IMR-90 (cell line): ENCODE results near the gene MSX1. TPM values are rescaled to one million over a fixed set of nuclear protein-coding genes. Genes with fewer than 3 reads are reported as not detected.

Source experiments
- ATAC-seq: fragments of 200-7000 bp; cut with Tn5 transposase; 2 replicates; pipeline ENCODE4 v1.9.1; 2020; ENCODE audit warnings: low read depth, mild to moderate bottlenecking, moderate library complexity
- BruUV-seq: library from RNA; stranded (reverse); fragments of 400-500 nt; replicated peaks from 2 replicates; lab custom pipeline; 2021; lab: Mats Ljungman, UMichigan
- CTCF ChIA-PET: fragments of 300-600 bp; formaldehyde crosslinking; extraction: SDS; loops from one replicate; lab custom pipeline; 2021; ENCODE audit warnings: antibody characterized with exemption; lab: Yijun Ruan, JAX
- POLR2A ChIA-PET: fragments of 300-600 bp; sonication (Branson Sonifier 250); formaldehyde crosslinking; loops from one replicate; lab custom pipeline; 2022; ENCODE audit warnings: antibody characterized with exemption; ENCODE audit not compliant: unreplicated experiment; lab: Charles Lee
- DNase-seq: peaks from one replicate; pipeline ENCODE4 v3.0.0; 2013
- H2AFZ ChIP-seq: replicated peaks from 2 replicates; pipeline ENCODE3; 2013; ENCODE audit warnings: low read length, mild to moderate bottlenecking; ENCODE audit not compliant: poor library complexity
- H2AK5ac ChIP-seq: 2 replicates; pipeline ENCODE4 v1.6.1; 2013; ENCODE audit warnings: low read depth, low read length, inconsistent platforms
- H2AK9ac ChIP-seq: replicated peaks from 2 replicates; pipeline ENCODE3; 2013; ENCODE audit warnings: mild to moderate bottlenecking, low read depth, low read length, moderate library complexity; ENCODE audit not compliant: poor library complexity
- H2BK120ac ChIP-seq: 2 replicates; pipeline ENCODE4 v1.6.1; 2013; ENCODE audit warnings: low read depth, low read length, inconsistent platforms
- H2BK15ac ChIP-seq: 3 replicates; pipeline ENCODE4 v1.6.1; 2013; ENCODE audit warnings: low read depth, low read length, inconsistent platforms
- H2BK20ac ChIP-seq: 2 replicates; pipeline ENCODE4 v1.6.1; 2013; ENCODE audit warnings: low read depth, mild to moderate bottlenecking, inconsistent platforms, low read length, moderate library complexity
- H2BK5ac ChIP-seq: 2 replicates; pipeline ENCODE4 v1.6.1; 2013; ENCODE audit warnings: mild to moderate bottlenecking, low read depth, low read length, inconsistent platforms; ENCODE audit not compliant: poor library complexity, severe bottlenecking
- H3K14ac ChIP-seq: replicated peaks from 2 replicates; pipeline ENCODE4 v1.6.1; 2013; ENCODE audit warnings: low read depth, low read length, inconsistent platforms
- H3K18ac ChIP-seq: 2 replicates; pipeline ENCODE4 v1.6.1; 2013; ENCODE audit warnings: low read depth, low read length, control low read depth
- H3K23ac ChIP-seq: 2 replicates; pipeline ENCODE4 v1.6.1; 2013; ENCODE audit warnings: low read depth, low read length, inconsistent platforms
- H3K27ac ChIP-seq: 2 replicates; pipeline ENCODE4 v1.5.1; 2013; ENCODE audit warnings: mild to moderate bottlenecking, control low read depth, low read length; ENCODE audit not compliant: insufficient read depth
- H3K27me3 ChIP-seq: 2 replicates; pipeline ENCODE4 v1.6.1; 2013; ENCODE audit warnings: low read length; ENCODE audit not compliant: control insufficient read depth, insufficient read depth
- H3K36me3 ChIP-seq: 2 replicates; pipeline ENCODE4 v1.6.1; 2013; ENCODE audit warnings: low read length, mixed read lengths; ENCODE audit not compliant: control insufficient read depth, insufficient read depth
- H3K4ac ChIP-seq: 2 replicates; pipeline ENCODE4 v1.6.1; 2013; ENCODE audit warnings: low read depth, low read length, inconsistent platforms
- H3K4me1 ChIP-seq: 2 replicates; pipeline ENCODE4 v1.6.1; 2013; ENCODE audit warnings: low read length, mixed read lengths; ENCODE audit not compliant: control insufficient read depth, insufficient read depth
- H3K4me2 ChIP-seq: 2 replicates; pipeline ENCODE4 v1.6.1; 2013; ENCODE audit warnings: low read depth, mild to moderate bottlenecking, control low read depth, low read length, moderate library complexity
- H3K4me3 ChIP-seq: 2 replicates; pipeline ENCODE4 v1.5.1; 2013; ENCODE audit warnings: low read depth, mild to moderate bottlenecking, control low read depth, low read length, moderate library complexity; ENCODE audit not compliant: insufficient read depth
- H3K56ac ChIP-seq: 2 replicates; pipeline ENCODE4 v1.6.1; 2013; ENCODE audit warnings: low read length, inconsistent platforms; ENCODE audit not compliant: insufficient read depth; ENCODE audit errors: extremely low read depth
- H3K79me1 ChIP-seq, 2 experiments: 2 replicates each; pipeline ENCODE4 v1.6.1; 2013; ENCODE audit warnings: low read length in 2 of 2, inconsistent platforms in 1 of 2, low read depth in 1 of 2
- H3K9ac ChIP-seq: 2 replicates; pipeline ENCODE4 v1.6.1; 2013; ENCODE audit warnings: low read depth, low read length, control low read depth
- H3K9me1 ChIP-seq: 2 replicates; pipeline ENCODE4 v1.6.1; 2013; ENCODE audit warnings: low read length, inconsistent platforms; ENCODE audit not compliant: insufficient read depth
- H3K9me3 ChIP-seq: 2 replicates; pipeline ENCODE4 v1.6.1; 2013; ENCODE audit warnings: low read length; ENCODE audit not compliant: control insufficient read depth, insufficient read depth
- H4K20me1 ChIP-seq: 2 replicates; pipeline ENCODE4 v1.6.1; 2013; ENCODE audit warnings: low read length, inconsistent platforms; ENCODE audit not compliant: insufficient read depth
- H4K5ac ChIP-seq: 2 replicates; pipeline ENCODE4 v1.6.1; 2013; ENCODE audit warnings: mild to moderate bottlenecking, low read depth, low read length, control low read depth
- H4K8ac ChIP-seq, 2 experiments: 2 replicates each; pipeline ENCODE4 v1.6.1; 2013; ENCODE audit warnings: low read depth in 2 of 2, low read length in 2 of 2, control low read depth in 1 of 2, inconsistent platforms in 1 of 2
- H4K91ac ChIP-seq: 2 replicates; pipeline ENCODE4 v1.6.1; 2013; ENCODE audit warnings: low read depth, low read length, inconsistent platforms; ENCODE audit not compliant: insufficient read depth
- BHLHE40 ChIP-seq: fragments of 150-350 bp; IDR thresholded peaks from 2 replicates; pipeline ENCODE4 v1.6.1; 2016; ENCODE audit warnings: mild to moderate bottlenecking, low read depth, low read length
- CHD1 ChIP-seq: IDR thresholded peaks from 2 replicates; pipeline ENCODE4 v1.6.1; 2012; ENCODE audit warnings: low read depth, low read length, improper control_type of control experiment
- FOS ChIP-seq: fragments of 150-350 bp; IDR thresholded peaks from 2 replicates; pipeline ENCODE4 v1.6.1; 2016; ENCODE audit warnings: low read depth, low read length
- MAFK ChIP-seq: IDR thresholded peaks from 2 replicates; pipeline ENCODE4 v1.6.1; 2012; ENCODE audit warnings: low read depth, low read length, improper control_type of control experiment
- MAZ ChIP-seq: IDR thresholded peaks from 2 replicates; pipeline ENCODE4 v1.6.1; 2012; ENCODE audit warnings: low read depth, mild to moderate bottlenecking, low read length, improper control_type of control experiment, moderate library complexity, borderline replicate concordance
- NFE2L2 ChIP-seq: fragments of 150-350 bp; IDR thresholded peaks from 2 replicates; pipeline ENCODE4 v1.6.1; 2016; ENCODE audit warnings: low read depth, mild to moderate bottlenecking, low read length
- POLR2A ChIP-seq: IDR thresholded peaks from 2 replicates; pipeline ENCODE4 v1.6.1; 2012; ENCODE audit warnings: mild to moderate bottlenecking, low read depth, low read length
- RAD21 ChIP-seq: IDR thresholded peaks from 2 replicates; pipeline ENCODE4 v1.6.1; 2012; ENCODE audit warnings: low read length, improper control_type of control experiment
- RCOR1 ChIP-seq: IDR thresholded peaks from 2 replicates; pipeline ENCODE4 v1.6.1; 2012; ENCODE audit warnings: mild to moderate bottlenecking, low read length, improper control_type of control experiment; ENCODE audit not compliant: insufficient replicate concordance
- RFX5 ChIP-seq: IDR thresholded peaks from 2 replicates; pipeline ENCODE4 v1.8.0; 2012; ENCODE audit warnings: low read depth, mild to moderate bottlenecking, low read length, moderate library complexity
- SMC3 ChIP-seq: fragments of 150-350 bp; IDR thresholded peaks from 2 replicates; pipeline ENCODE4 v1.6.1; 2016; ENCODE audit warnings: low read depth, mild to moderate bottlenecking, antibody characterized with exemption, low read length, moderate library complexity
- WGBS, 2 experiments: methylation state at CpG; one replicate each; pipeline versions ENCODE4 v1.1.5 to v1.1.7; 2013; ENCODE audit warnings: missing lambda C conversion rate in 2 of 2; ENCODE audit not compliant: insufficient read length in 1 of 2; ENCODE audit errors: extremely low coverage in 2 of 2; 5-methylcytosine and 5-hydroxymethylcytosine counted together
- dilution Hi-C: fragments of 300-500 bp; cut with HindIII; formaldehyde crosslinking; loops from one replicate; pipeline ENCODE4 v1.14.3; 2018; ENCODE audit warnings: low sequenced_read_pairs; ENCODE audit not compliant: unreplicated experiment
- in situ Hi-C: fragments of 300-500 bp; cut with MboI; formaldehyde crosslinking; loops from 3 replicates; pipeline ENCODE4 v1.14.3; 2019; ENCODE audit warnings: low sequenced_read_pairs, inconsistent platforms, mixed read lengths
- intact Hi-C: fragments of 100-400 bp; cut with micrococcal nuclease; formaldehyde crosslinking; loops from 2 replicates; pipeline ENCODE4 v1.10.0; 2022
- polyA plus RNA-seq, 3 experiments: library from polyadenylated mRNA; depleted of rRNA; stranded (reverse); fragments of >200 nt; gene quantifications; 2 replicates each; pipeline ENCODE4 v1.2.3, GENCODE V29; 2012; ENCODE audit warnings: low replicate concordance in 1 of 3
- total RNA-seq: library from RNA; depleted of rRNA; stranded (reverse); fragments of >200 nt; gene quantifications from 2 replicates; pipeline ENCODE4 v1.2.3, GENCODE V29; 2012
- TF ChIP-seq, protein P1 (sequence below): conservative IDR thresholded peaks from 2 replicates; pipeline ENCODE4 v1.5.1; 2012; ENCODE audit warnings: mild to moderate bottlenecking, low read depth, low read length, improper control_type of control experiment
- TF ChIP-seq, protein P2 (sequence below): fragments of 150-350 bp; IDR thresholded peaks from 2 replicates; pipeline ENCODE4 v1.6.1; 2017; ENCODE audit warnings: mild to moderate bottlenecking, antibody characterized with exemption, low read length, low read depth
- TF ChIP-seq, protein P3 (sequence below): fragments of 150-350 bp; IDR thresholded peaks from 2 replicates; pipeline ENCODE4 v1.6.1; 2016; ENCODE audit warnings: low read depth, mild to moderate bottlenecking, low read length, moderate library complexity, borderline replicate concordance

The MSX1 gene
- total and polyA plus RNA-seq, 2 of the 4 experiments (the other 2 are of a cell fraction): 1.1 to 3.9 TPM

DNA sequence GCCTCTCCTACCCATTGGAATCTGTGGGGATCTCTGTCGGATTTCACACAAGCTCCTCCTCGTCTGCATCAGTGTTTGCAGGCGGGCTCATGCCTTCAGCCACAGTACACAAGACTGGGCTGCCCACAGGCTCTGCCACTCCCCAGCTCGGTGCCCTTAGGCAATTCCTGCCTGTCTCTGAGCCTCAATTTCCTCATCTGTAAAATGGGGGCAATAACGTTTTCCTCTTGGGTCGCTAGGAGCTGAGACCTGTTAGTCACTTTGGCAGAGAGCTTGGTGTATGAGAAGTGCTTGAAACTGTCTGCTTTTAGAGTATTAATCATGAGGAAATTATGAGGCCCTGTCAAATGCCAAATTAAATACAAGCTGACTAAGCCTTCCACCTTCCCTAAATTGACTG, 27.6 kb upstream of the MSX1 start:
- TF ChIP-seq SMC3: no peak
- no peak for TF ChIP-seq CHD1
- no peak for TF ChIP-seq BHLHE40
- no peak for TF ChIP-seq MAZ
- no peak for TF ChIP-seq MAFK
- TF ChIP-seq, protein P1, sequence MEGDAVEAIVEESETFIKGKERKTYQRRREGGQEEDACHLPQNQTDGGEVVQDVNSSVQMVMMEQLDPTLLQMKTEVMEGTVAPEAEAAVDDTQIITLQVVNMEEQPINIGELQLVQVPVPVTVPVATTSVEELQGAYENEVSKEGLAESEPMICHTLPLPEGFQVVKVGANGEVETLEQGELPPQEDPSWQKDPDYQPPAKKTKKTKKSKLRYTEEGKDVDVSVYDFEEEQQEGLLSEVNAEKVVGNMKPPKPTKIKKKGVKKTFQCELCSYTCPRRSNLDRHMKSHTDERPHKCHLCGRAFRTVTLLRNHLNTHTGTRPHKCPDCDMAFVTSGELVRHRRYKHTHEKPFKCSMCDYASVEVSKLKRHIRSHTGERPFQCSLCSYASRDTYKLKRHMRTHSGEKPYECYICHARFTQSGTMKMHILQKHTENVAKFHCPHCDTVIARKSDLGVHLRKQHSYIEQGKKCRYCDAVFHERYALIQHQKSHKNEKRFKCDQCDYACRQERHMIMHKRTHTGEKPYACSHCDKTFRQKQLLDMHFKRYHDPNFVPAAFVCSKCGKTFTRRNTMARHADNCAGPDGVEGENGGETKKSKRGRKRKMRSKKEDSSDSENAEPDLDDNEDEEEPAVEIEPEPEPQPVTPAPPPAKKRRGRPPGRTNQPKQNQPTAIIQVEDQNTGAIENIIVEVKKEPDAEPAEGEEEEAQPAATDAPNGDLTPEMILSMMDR: no peak
- TF ChIP-seq RAD21: no peak
- TF ChIP-seq, protein P2, sequence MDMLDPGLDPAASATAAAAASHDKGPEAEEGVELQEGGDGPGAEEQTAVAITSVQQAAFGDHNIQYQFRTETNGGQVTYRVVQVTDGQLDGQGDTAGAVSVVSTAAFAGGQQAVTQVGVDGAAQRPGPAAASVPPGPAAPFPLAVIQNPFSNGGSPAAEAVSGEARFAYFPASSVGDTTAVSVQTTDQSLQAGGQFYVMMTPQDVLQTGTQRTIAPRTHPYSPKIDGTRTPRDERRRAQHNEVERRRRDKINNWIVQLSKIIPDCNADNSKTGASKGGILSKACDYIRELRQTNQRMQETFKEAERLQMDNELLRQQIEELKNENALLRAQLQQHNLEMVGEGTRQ: no peak
- TF ChIP-seq RCOR1: no peak
- TF ChIP-seq FOS: no peak
- TF ChIP-seq, protein P3, sequence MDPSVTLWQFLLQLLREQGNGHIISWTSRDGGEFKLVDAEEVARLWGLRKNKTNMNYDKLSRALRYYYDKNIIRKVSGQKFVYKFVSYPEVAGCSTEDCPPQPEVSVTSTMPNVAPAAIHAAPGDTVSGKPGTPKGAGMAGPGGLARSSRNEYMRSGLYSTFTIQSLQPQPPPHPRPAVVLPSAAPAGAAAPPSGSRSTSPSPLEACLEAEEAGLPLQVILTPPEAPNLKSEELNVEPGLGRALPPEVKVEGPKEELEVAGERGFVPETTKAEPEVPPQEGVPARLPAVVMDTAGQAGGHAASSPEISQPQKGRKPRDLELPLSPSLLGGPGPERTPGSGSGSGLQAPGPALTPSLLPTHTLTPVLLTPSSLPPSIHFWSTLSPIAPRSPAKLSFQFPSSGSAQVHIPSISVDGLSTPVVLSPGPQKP: no peak
- no peak for TF ChIP-seq NFE2L2
- no peak for TF ChIP-seq POLR2A
- TF ChIP-seq RFX5: no peak
- no TSS peak for BruUV-seq
- no peak overlapping the region for H3K14ac ChIP-seq
- no peak for ATAC-seq
- dilution Hi-C loops: no loop called here
- no peak overlapping the region for H3K23ac ChIP-seq
- no peaks in the 10 kb centered on the region for H4K20me1 ChIP-seq
- no peak overlapping the region for H4K8ac ChIP-seq
- no peak overlapping the region for H4K5ac ChIP-seq
- CTCF ChIA-PET: interaction anchor here (0.6 kb wide), 1 partner anchor 312 kb away, joined by 3 read pairs; no protein-coding TSS in a partner anchor
- no peak overlapping the region for H3K18ac ChIP-seq
- no peaks in the 10 kb centered on the region for H3K79me1 ChIP-seq
- H4K91ac ChIP-seq: no peak overlapping the region
- no peak overlapping the region for H3K4me3 ChIP-seq
- H3K4me1 ChIP-seq: no peaks in the 10 kb centered on the region
- H2AK9ac ChIP-seq: no peak overlapping the region
- H3K4ac ChIP-seq: no peak overlapping the region
- no peaks in the 10 kb centered on the region for H3K36me3 ChIP-seq
- no peak overlapping the region for H2BK5ac ChIP-seq
- no peak for DNase-seq
- WGBS, 2 experiments: 60% methylated on average over 1 of the region's 6 CpGs; no CpG with 5 or more reads in 1 of the 2 experiments
- no peak overlapping the region for H3K56ac ChIP-seq
- peaks cover 18% of the 10 kb centered on the region for H3K27me3 ChIP-seq
- no peak overlapping the region for H2BK20ac ChIP-seq
- H2AFZ ChIP-seq: no peak overlapping the region
- no peak overlapping the region for H3K4me2 ChIP-seq
- no peak overlapping the region for H3K9ac ChIP-seq
- no peak overlapping the region for H2BK120ac ChIP-seq
- intact Hi-C loops: no loop called here
- H2AK5ac ChIP-seq: no peak overlapping the region
- H3K9me1 ChIP-seq: no peaks in the 10 kb centered on the region
- no peak overlapping the region for H2BK15ac ChIP-seq
- POLR2A ChIA-PET: no interaction called here
- in situ Hi-C loops: no loop called here
- no peaks in the 10 kb centered on the region for H3K9me3 ChIP-seq
- no peak overlapping the region for H3K27ac ChIP-seq
